NCI-H1417 (cell line): ENCODE measurements around the gene SRSF5.
"Not testable (repeated sequence)": the region's sequence is repeated elsewhere in the genome, so short reads cannot be mapped to it uniquely, and the experiment has no call there.

Experiments
- DNase-seq, 3 experiments: peaks; one replicate each; lab custom pipeline; 2025; lab: John Stamatoyannopoulos, UW

The SRSF5 gene

DNA sequence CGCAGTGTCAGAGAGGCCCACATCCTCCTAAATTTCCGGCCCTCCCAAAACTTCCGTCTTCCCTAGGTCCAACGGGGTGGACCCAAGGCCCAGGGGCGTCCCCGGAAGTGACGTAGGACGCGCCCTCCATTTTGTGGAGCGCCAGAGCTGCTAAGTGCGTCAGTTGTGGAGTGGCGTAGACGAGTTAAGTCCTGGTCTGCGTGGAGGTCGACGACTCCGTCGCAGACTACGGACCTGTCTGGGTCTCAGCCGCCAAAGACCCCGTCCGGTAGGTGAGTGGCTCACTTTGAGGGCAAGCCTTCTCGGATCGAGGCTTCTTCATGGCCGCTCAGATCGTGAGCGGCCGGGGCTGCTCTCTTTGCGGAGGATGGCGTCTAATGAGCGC is at the start of gene SRSF5:
Gene SRSF5, plus strand, starts transcription at position 159 of the 385 bp plus-strand sequence. CDS start 1,015 bp downstream, outside the sequence.
- DNase-seq = peak; percentile 94 to 98 (median 96)

DNA sequence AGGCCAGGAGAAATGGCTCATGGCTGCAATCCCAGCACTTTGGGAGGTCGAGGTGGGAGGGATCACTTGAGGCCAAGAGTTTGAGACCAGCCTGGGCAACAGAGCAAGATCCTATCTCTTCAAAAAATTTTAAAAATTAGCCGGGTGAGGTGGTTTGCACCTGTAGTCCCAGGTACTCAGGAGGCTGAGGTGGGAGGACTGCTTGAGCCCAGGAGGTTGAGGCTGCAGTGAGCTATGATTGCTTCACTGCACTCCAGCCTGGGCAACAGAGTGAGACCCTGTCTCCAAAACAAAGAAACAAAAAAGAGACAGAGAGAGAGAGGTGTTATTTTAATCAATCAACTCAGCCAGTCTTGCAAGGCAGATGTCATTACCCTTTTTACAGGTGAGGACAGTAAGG is 48.3 kb upstream of the SRSF5 start:
- DNase-seq = not testable (repeated sequence)

DNA sequence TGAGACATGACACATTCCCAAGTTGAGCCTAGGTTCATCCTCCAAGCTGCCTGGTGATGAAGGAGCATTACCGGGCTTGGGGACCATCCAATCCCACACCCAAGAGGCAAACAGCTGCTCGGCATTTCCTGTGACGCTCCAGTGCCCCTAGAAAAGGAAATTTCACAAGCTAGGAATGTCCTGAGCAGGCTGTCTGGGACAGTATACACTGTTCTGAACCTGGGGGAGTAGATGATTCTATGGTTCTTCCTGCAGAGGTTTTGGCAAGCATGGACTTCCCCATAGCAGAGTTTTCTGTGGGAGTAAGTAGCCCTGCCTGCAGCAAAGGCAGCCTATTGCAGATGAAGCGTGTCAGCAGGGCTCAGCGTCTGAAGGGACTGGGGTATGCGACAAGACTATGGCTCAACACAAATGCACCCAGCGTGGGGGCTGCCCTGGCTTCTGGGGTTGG is 47.4 kb upstream of the SRSF5 start:
- DNase-seq = no peak

DNA sequence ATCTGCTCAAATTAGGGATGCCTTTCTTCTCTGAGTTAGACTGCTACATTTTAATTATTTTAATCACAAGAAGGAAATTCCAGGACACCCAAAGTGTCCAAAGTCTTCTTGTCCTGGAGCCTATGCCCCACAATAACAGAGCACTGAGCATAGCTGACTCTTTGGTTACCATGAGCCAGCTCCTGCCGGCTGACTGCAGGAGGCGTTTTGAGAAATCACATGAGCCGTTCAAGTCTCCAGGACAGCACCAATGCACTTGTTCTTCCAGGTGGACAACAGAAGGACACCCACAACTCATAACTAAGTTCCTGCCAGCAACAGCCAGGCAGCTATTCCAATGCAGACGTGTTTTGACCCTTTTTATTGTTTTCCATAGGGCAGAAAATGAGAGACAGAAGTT is 46.0 kb upstream of the SRSF5 start:
- no peak for DNase-seq

DNA sequence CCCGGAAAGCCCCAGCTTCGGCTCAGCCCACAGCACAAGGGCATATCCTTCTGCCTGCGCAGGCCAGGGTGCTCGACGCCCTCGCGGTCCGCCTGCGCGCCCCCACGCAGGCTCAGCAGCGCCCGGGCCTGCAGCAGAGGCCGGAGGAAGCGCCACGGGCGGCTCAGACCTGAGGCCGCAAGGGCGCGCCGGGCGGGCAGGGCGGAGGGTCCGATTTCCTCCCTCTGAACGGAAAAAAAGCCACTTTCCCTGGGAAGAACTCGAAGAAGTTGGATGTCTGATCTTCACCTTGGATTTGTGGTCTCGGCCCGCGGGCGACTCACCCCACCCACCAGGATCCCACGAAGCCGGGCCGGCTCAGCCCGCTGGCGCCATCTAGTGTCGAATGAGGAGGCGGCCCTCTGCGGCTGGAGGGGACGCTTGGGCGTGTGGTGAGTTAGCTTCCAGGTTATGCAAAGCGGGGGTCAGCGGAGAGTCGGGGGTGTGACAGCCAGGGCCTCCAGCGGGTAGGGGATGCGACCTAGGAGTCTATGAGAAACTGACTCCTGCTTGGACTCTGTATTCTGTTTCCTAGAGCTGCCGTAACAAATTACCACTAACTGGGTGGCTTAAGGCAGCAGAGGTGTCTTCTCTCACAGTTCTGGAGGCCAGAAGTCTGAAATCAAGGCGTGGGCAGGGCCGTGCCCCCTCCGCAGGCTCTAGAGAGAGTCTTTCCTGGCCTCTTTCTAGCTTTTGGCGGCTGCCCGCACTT is 40.0 kb upstream of the SRSF5 start:
- peak; percentile 75 to 87 (median 80) for DNase-seq

DNA sequence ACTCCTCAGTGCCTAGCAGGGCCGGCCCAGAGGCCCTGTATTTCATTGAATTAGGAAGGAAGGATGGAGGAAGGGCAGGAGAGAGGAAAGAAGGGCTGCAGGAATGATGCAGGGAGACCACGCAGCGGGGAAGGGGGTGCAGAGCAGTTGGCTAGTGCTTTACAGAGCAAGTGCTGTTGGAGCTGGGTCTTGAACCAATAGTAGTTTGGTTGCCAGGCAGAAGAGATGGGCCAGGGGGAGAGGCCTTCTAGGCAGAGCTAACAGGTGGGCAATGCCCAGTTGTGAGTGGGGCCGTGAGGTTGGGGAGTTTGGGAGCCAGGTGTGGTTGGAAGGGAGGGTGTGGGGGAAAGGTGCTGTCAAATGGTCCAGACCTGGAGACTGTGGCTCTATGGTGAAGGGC is 39.1 kb upstream of the SRSF5 start:
- no peak for DNase-seq

DNA sequence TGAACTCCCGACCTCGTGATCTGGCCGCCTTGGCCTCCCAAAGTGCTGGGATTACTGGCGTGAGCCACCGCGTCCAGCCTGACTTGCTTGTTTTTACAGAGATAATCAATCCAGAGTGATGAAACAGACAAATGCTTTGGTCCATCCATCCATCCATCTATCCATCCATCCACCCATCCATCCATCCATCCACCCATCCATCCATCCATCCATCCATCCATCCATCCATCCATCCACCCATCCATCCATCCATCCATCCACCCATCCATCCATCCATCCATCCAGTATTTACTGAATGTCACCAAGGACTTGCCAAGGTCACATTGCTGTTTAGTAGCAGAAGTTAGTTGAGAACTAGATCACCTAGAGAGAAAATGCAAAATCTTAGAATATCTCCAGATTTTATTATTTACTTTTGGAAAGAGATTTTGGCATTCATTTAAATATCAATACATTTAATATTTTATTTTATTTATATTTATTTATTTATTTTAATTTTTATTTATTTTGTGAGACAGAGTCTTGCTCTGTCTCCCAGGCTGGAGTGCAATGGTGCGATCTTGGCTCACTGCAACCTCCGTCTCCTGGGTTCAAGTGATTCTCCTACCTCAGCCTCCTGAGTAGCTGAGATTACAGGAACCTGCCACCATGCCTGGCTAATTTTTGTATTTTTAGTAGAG is 34.9 kb upstream of the SRSF5 start:
- not testable (repeated sequence) for DNase-seq

DNA sequence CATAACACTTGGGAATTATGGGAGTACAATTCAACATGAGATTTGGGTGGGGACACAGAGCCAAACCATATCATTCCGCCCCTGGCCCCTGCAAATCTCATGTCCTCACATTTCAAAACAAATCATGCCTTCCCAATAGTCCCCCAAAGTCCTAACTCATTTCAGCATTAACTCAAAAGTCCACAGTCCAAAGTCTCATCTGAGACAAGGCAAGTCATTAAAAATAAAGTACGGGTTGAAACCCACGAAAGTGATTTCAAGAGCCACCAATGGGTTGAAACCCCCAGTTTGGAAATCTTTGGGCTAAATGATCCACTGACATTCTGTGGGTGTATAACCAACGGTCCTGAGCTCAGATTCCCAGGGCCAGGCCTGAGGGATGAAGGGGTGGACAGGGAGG is 30.5 kb upstream of the SRSF5 start:
- DNase-seq = not testable (repeated sequence)

DNA sequence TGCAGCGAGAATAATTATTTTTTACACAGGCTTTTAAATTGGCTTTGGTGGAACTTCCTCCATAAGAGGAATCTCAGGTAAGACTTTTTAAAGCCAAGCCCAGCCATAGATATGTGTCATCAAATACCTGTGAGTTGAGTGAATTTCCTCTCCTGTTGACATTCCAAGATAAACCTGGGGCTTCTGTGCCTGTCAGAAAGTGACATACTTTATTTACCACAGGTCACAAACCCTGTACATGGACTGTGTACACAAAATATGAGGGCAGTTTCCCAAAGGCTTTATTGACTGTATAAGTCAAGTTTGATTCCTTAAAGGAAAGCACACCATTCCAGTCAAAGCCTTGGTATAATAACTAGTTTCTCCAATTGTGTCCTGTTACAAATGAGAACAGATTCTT is 25.9 kb upstream of the SRSF5 start:
- no peak for DNase-seq

DNA sequence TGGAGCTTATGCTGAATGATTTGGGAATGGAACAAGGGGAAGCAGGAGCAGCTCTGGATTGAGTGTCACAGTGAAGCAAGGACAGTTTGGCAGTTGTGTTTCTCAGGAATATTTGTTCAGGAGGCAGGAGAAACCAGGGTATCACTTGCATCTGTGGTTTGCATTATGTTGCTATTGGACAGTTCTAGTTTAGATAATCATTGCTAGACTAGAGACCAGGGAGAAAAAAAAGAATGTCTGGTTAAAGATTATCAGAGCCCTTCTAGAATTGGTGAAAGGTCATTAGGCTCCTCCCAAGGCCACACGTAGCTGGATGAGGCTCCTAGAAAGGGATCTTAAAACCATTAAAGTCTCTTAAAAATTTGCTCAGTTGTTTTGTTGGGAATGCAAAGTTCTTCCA is 17.0 kb upstream of the SRSF5 start:
- DNase-seq = no peak

DNA sequence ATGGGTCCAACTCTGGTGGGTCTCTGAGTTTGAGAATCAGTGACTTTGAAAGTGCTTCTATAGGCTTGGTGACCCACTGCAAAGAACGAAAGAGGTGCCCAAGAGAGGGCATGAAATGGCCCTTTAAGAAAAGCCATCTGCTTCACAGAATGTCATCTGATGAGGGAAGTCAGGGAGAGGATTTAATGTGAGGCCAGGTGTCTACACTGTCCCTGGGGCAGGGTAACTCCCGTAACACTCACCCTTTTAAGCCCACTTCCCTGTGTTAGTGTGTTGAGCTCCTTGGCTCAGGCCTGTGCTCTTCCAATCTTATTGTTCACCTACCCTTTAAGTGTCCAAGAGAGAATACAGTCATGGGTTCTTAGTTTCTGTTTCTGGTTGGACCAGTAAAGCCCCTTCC is 16.4 kb upstream of the SRSF5 start:
- DNase-seq = no peak

DNA sequence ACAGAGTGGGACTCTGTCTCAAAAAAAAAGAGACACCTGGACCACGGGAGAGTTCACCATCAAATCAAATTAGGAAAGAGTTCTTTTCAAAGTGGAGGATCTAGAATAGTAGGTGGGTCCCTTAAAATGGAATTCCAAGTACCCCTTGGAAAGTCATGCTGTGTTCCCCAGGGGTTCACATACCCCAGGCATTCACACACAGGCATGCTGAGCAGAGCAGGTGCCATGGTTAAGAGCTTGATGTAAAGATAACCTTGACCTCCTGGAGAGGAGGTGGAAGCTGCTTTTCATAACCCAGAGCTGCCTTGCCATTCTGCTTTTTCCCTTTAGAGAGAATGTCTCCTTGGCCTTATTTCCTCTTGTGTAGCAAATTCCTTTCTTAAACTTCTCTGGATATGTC is 14.2 kb upstream of the SRSF5 start:
- no peak for DNase-seq

DNA sequence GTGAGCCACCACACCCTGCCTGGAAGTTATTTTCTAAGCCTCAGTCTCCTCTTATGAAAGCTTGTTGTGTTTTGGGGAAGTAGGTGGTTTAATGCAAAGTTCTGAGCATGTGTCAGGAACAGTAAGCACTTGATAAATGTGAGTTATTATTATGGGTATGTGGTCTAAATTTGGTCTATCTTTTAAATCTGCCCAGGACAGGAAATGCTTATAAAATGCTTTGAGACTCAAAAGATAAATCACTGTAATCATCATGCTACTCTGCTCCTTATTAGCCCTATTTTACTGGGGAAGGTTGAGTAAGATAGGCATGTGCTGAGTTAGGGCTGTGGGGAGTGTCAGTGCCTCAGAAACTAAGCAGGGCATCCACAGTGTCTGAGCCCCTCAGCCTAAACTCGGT is 13.1 kb upstream of the SRSF5 start:
- no peak for DNase-seq

DNA sequence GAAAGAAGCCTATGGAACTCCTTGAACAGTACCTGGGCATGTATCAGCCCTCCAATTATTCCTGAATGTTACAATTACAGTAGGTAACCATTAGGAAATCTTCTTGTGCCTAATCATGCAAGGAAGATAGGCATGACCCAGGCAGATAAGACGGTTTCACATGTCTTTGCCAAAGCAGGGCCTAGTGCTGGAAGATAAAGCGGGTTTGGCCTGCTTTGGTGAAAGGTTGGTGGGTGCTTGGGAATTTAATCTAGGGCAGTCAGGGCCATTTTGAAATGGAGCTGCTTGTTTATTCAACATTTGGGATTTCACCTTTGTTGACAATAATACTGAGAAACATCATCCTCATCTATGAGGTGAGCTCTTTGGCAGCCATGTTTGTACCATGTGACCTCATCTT is 12.5 kb upstream of the SRSF5 start:
- DNase-seq = no peak

DNA sequence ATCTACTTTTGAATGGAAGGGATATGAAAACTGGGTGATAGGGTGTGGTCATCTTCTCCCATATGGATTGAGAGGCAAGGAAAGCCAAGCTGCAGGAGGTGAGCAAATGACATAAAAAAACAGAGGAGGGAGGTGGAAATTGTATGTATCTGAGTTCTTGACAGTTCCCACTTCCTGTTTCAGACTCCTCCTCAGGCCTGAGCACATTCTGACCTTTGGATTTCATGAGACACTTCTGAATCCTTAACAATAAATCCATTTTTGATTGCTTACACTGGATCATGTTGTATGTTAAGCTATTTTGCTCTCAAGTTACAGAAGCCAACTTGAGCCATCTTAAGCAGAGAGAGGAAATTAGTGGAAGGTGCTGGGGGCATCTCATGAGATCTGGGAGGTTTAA is 11.6 kb upstream of the SRSF5 start:
- no peak for DNase-seq

DNA sequence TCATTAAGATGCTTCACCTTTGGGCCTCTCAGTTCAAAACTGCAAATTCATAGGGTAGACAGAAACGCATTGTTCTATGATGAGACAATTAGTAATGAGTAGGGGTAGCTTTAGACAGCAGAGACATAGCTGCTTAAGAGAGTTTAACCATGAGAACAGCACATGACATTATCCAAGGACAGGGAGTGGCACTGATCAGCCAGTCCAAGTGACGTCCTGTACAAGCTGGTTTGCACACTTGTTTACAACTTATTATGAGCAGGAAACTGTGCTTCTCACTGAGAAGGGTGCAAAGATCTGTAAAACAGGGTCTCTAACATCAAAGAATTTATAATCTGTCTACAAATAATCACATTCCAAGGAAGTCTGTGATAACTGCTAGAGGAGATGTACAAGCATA is 11.2 kb upstream of the SRSF5 start:
- no peak for DNase-seq

DNA sequence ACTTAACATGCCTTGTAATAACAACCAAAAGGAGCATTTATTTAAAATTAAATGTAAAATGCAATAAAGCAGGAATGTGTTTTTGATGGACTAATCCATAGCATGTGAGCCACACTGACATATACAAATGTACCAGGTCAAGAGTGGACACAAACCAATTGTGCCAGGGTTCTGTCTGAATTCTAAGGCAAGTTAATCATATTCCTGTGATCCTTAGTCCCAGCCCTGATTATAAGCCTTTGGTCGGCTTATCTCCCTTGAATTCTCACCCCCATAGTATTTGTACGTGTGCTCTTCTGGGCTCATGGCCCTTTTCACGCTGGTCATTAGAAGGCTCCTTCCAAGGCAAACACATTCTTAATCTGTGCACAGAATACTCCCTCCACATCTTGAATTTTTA is 10.6 kb upstream of the SRSF5 start:
- no peak for DNase-seq

DNA sequence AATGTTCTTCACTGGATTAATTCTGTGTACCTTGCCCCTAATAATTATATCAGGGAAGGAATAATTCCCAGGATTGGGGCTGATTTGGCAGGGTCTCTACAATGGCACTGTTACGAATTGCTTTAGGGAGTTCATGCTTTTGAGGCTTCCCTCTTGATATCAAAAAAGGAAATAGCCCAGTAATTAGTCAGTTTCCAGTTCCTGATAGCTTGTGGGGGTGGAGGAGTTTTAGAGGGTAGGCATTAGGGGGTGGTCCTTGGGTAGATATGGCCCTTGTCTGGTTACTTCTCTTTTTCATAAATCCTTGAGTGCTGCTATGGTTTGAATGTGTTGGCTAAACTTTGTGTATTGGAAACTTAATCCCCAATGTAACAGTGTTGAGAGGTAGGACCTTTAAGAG is 6.1 kb upstream of the SRSF5 start:
- DNase-seq = no peak

DNA sequence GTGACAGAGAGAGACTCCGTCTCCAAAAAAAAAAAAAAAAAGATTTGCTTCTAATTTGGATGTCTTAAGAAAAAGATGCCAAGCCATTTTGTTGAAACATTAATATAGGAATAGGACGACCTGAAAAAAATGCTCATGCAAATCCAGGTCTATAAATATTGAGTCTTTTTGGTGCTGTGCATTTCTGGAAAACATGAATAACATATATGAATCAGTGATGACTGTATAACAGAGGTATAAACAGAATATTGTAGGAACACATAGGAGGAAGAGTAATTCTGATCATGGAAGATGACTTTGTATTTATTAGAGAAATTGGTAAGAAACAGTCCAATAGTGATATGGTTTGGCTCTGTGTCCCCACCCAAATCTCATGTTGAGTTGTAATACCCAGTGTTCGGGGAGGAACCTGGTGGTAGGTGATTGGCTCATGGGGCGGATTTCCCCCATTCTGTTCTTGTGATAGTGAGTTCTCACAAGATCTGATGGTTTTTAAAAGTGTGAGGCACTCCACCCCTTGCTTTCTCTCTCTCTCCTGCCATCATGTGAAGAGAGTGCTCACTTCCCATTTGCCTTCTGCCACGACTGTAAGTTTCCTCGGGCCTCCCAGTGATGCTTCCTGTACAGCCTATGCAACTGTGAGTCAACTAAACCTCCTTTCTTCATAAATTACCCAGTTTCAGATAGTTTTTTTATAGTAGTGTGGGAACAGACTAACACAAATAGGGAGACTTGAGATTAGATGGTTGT is 3.0 kb upstream of the SRSF5 start:
- no peak for DNase-seq

DNA sequence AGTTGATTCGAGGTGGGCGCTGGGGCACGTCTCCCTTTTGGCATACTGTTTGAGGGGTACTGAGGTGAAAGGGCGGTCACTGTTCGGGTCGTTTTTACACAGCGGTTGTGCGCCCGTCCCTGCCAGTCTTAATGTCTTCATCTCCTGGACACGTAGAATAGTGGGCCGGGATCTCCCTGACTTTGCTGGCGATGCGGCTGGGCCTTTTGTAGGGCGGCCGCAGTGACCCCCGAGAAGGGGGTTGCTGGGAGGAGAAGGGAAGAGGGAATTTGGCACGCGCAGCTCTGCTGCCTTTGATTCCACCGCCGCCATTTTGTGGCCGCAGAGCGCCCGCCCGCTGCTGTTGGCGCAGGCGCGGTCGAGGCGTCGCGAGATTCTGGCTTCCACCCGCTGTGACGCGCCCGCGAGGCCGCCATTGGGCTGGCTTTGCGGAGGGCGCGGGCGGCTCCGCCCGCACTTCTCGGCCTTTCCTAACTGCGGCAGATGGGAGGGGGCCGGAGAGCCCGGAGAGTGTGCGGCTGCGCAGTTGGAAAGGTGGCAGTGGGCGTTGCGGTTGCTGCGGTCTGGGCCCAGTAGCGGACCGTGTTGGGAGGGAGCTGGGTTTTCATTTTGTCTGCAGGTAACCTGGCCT is 542 bp downstream of the SRSF5 start:
- peak; percentile 97 to 98 (median 97) for DNase-seq

DNA sequence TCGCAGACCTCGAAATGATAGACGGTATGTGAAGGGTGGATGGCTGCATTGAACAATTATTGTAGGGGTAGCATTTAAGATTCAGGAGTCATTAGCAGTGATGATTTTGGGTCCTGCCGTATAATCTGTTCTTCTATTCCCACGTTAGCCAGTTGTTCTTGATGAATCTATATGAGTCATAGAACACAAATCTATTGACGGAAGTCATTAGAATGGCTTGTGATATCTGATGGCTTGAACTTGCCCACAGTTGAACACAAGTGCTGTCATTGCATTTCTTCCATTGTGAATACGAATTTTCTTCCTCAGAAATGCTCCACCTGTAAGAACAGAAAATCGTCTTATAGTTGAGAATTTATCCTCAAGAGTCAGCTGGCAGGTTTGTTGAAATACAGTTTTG is 1.9 kb downstream of the SRSF5 start:
- no peak for DNase-seq

DNA sequence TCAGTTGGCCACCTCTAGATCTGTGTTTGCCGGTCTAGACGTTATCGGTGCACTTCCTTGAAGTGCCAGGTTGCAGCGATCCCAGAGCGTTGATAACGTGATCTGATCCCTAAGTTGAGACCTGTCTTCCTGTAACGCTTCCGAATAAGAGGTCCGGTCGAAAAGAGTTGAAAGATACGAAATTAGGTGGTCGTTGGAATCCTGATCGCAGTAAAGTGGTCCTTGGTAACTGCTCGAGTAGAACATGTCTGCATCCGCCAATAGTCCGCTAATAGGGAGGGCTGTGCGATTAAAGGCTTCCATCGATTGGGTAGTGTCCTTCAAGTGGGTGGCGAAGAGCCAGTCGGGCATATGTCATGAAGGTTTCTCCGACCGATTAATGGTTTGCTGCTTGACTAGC is 2.7 kb downstream of the SRSF5 start:
- no peak for DNase-seq

DNA sequence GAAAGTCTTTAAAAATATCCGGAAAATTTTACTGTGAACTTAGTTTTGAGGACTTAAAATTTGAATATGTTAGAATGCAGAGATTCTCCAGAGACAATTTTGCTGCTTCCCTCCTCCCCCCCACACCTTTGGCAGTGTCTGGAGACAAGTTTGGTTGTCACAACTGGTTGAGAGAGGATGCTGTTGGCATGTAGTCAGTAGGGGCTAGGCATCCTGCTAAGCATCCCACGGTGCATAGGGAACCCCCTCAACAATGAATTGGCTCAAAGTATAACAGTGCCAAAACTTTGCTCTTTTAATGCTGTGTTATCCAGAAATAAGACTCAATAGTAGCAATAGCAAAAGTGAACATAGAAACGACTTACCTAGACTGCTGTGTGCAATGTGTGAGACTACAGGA is 3.6 kb downstream of the SRSF5 start:
- no peak for DNase-seq
